ENCODE measurements around the gene C2orf69.

The C2orf69 gene

GRCh38 chr2:199870581-199870980 lies 40.5 kb upstream of the C2orf69 start:
- no peak overlapping the region for H3K4me3 ChIP-seq (ENCODE audit: low read depth, low read length)
- no peak for DNase-seq (ENCODE audit: low read depth, low spot score)
- TF ChIP-seq, protein P1, sequence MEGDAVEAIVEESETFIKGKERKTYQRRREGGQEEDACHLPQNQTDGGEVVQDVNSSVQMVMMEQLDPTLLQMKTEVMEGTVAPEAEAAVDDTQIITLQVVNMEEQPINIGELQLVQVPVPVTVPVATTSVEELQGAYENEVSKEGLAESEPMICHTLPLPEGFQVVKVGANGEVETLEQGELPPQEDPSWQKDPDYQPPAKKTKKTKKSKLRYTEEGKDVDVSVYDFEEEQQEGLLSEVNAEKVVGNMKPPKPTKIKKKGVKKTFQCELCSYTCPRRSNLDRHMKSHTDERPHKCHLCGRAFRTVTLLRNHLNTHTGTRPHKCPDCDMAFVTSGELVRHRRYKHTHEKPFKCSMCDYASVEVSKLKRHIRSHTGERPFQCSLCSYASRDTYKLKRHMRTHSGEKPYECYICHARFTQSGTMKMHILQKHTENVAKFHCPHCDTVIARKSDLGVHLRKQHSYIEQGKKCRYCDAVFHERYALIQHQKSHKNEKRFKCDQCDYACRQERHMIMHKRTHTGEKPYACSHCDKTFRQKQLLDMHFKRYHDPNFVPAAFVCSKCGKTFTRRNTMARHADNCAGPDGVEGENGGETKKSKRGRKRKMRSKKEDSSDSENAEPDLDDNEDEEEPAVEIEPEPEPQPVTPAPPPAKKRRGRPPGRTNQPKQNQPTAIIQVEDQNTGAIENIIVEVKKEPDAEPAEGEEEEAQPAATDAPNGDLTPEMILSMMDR (IDR thresholded peaks at IDR 0.05; ENCODE audit: low read depth, low read length): no peak
- in situ Hi-C loops (cut with HindIII; ENCODE audit: low sequenced_read_pairs): no loop called here

DNA sequence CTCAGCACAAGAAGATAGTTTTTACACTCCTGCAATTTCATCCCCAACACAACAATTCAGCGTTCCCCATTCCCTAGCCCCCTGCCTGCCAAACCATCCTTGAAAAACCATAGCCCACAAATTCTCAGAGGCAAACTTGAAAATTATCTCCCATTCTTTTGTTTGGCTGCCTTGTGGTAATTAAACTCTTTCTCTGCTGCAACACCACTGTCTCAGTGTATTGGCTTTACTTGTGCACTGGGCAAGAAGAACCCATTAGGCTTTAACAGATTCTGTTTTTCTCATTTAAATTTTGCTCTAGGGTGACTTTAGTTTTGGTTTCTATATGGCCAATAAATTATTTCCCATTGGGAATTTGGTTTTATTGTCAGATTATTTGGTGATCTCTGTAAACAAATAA lies 36.9 kb upstream of the C2orf69 start:
- no peak for DNase-seq (ENCODE audit: low read depth, low spot score)
- no peak overlapping the region for H3K4me3 ChIP-seq (ENCODE audit: low read depth, low read length)
- in situ Hi-C loops (cut with HindIII; ENCODE audit: low sequenced_read_pairs): no loop called here
- TF ChIP-seq, protein P1 (IDR thresholded peaks at IDR 0.05; ENCODE audit: low read depth, low read length): no peak

DNA sequence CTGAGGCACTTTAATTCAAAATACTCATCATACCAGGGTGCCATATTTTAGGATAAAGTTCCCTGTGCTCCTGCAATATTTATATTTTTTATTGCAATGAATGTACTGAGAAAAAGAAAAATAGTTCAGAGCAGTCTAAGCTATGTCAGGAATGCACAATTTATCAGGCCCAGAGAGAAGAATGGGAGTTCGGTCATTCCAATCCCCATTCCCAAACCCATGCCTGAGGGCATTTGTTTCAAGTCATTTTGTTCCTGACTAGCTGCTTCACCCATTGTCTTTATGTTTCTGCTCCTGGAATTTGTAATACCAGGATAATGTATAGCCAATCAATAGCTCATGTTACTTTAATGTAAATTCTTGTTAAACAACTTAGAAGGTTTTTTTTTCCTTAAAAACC lies 35.7 kb upstream of the C2orf69 start:
- no peak for DNase-seq (ENCODE audit: low read depth, low spot score)
- TF ChIP-seq, protein P1 (IDR thresholded peaks at IDR 0.05; ENCODE audit: low read depth, low read length): no peak
- H3K4me3 ChIP-seq (ENCODE audit: low read depth, low read length): no peak overlapping the region
- in situ Hi-C loops (cut with HindIII; ENCODE audit: low sequenced_read_pairs): no loop called here

DNA sequence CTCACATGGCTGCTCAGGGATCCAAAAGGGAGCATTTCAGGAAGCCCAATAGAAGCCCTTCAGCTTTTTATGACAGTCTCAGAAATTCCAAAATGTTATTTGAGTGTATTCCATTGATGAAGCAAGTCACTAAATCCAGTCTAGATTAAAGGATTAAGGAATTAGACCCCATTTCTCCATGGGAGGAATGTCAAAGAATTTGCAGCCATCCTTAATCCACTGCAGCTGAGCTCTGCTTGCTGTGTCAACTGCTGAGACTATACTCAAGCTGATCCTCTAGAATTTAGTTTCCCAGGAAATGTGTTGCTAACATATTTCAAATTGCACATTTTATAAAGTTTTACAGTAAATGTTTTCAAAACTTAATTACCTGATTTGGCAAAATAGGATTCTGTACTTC lies 28.4 kb upstream of the C2orf69 start:
- TF ChIP-seq, protein P1 (IDR thresholded peaks at IDR 0.05; ENCODE audit: low read depth, low read length): no peak
- no peak overlapping the region for H3K4me3 ChIP-seq (ENCODE audit: low read depth, low read length)
- no peak for DNase-seq (ENCODE audit: low read depth, low spot score)
- in situ Hi-C loops (cut with HindIII; ENCODE audit: low sequenced_read_pairs): no loop called here

DNA sequence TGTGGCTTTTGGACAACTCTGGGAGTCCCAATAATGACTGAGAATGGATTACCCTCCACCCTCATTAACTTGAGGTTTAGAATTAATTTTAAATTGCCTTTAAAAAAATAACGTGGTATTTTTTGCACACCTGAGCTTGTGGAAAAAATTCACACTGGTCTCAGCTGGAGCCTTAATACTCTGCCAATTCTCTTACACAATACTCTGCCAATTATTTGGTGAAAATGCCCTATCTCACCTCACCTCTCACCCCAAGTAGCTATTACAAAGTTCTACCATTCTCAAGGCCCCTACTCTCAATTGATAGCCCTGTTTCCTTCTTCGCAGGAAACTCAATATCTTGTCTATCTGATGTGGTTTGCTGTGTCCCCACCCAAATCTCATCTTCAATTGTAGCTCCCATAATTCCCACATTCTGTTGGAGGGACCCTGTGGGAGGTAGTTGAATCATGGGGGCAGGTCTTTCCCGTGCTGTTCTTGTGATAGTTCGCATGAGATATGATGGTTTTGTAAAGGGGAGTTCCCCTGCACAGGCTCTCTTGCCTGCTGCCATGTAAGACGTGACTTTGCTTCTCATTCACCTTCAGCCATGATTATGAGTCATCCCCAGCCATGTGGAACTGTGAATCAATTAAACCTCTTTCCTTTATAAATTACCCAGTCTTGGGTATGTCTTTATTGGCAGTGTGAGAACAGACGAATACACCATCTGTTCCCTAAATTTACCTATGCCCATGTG lies 27.4 kb upstream of the C2orf69 start:
- TF ChIP-seq, protein P1 (IDR thresholded peaks at IDR 0.05; ENCODE audit: low read depth, low read length): no peak
- in situ Hi-C loops (cut with HindIII; ENCODE audit: low sequenced_read_pairs): no loop called here
- no peak for DNase-seq (ENCODE audit: low read depth, low spot score)
- no peak overlapping the region for H3K4me3 ChIP-seq (ENCODE audit: low read depth, low read length)

DNA sequence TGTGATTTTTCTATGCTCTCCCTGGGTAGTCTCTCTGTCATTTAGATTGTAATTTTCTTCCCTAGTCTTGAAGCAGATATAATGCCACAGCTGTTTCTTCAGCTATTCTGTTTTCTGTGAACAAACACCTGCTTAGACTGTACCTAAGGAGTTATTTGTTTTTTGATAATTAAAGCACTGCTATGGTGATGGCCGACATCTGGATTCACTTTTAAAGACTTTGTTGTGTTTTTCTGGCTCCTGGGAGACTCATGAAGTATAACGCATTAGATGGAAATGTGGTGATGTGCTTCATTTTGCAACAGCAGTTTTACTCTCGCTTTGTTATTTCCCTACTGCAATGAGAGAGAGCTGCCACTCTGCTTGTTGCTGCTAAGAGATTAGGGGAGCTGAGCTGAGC lies 15.7 kb upstream of the C2orf69 start:
- in situ Hi-C loops (cut with HindIII; ENCODE audit: low sequenced_read_pairs): no loop called here
- no peak for DNase-seq (ENCODE audit: low read depth, low spot score)
- TF ChIP-seq, protein P1 (IDR thresholded peaks at IDR 0.05; ENCODE audit: low read depth, low read length): no peak
- H3K4me3 ChIP-seq (ENCODE audit: low read depth, low read length): no peak overlapping the region

Data from astrocyte of the spinal cord (primary cell).